ENCODE results near the gene B3GAT1.

B3GAT1 gene

GRCh38 chr11:134331354-134332188 lies 80.5 kb downstream of the B3GAT1 start, which contains the start of gene GLB1L2:
GLB1L2 (plus strand) TSS chr11:134331988; CDS start chr11:134332062, 74 bp downstream.
- no peak for DNase-seq

- DNase-seq: no peak
Observed at GRCh38 chr11:134330611-134331353, 81.3 kb downstream of the B3GAT1 start.

All from EL (cell line).